Activated CD4-positive, alpha-beta T cell treated with anti-CD3 and anti-CD28 coated beads for 1 hour (primary cell): ENCODE measurements around the gene XPR1.
"Not testable (repeated sequence)": the region's sequence is repeated elsewhere in the genome, so short reads cannot be mapped to it uniquely, and the experiment has no call there.

Experiments
- DNase-seq: peaks from one replicate; pipeline ENCODE4 v3.0.0-alpha.2; 2020

The XPR1 gene

GRCh38 chr1:180644526-180645192 is 12.8 kb downstream of the XPR1 start:
- DNase-seq: no peak

- DNase-seq: not testable (repeated sequence)
These were observed 13.4 kb downstream of the XPR1 start for GRCh38 chr1:180645261-180645660.

GRCh38 chr1:180646093-180646492 is 14.3 kb downstream of the XPR1 start:
- DNase-seq: no peak

- DNase-seq: no peak
These were observed 14.7 kb downstream of the XPR1 start for GRCh38 chr1:180646547-180646946.

GRCh38 chr1:180652792-180653191 is 21.0 kb downstream of the XPR1 start:
- no peak for DNase-seq

GRCh38 chr1:180662709-180663108 is 30.9 kb downstream of the XPR1 start:
- no peak for DNase-seq

- DNase-seq: no peak
These were observed 38.9 kb downstream of the XPR1 start for GRCh38 chr1:180670681-180671080.

GRCh38 chr1:180672105-180672504 is 40.3 kb downstream of the XPR1 start:
- no peak for DNase-seq

GRCh38 chr1:180672505-180672904 is 40.7 kb downstream of the XPR1 start:
- DNase-seq: no peak

- no peak for DNase-seq
These were observed 43.0 kb downstream of the XPR1 start for GRCh38 chr1:180674603-180675530.

- no peak for DNase-seq
These were observed 43.8 kb downstream of the XPR1 start for GRCh38 chr1:180675586-180675985.

GRCh38 chr1:180680558-180681144 is 48.8 kb downstream of the XPR1 start:
- no peak for DNase-seq

- DNase-seq: not testable (repeated sequence)
These were observed 51.3 kb downstream of the XPR1 start for GRCh38 chr1:180683117-180683516.

GRCh38 chr1:180691322-180691913 is 59.6 kb downstream of the XPR1 start:
- DNase-seq: no peak

- DNase-seq: no peak
These were observed 61.9 kb downstream of the XPR1 start for GRCh38 chr1:180693564-180694244.

GRCh38 chr1:180695282-180695681 is 63.5 kb downstream of the XPR1 start:
- DNase-seq: no peak

GRCh38 chr1:180696361-180696760 is 64.5 kb downstream of the XPR1 start:
- no peak for DNase-seq

- no peak for DNase-seq
These were observed 66.8 kb downstream of the XPR1 start for GRCh38 chr1:180698580-180698979.

- DNase-seq: not testable (repeated sequence)
These were observed 70.6 kb downstream of the XPR1 start for GRCh38 chr1:180702376-180702775.

GRCh38 chr1:180710746-180711145 is 78.9 kb downstream of the XPR1 start:
- DNase-seq: not testable (repeated sequence)

GRCh38 chr1:180711260-180711659 is 79.4 kb downstream of the XPR1 start:
- not testable (repeated sequence) for DNase-seq

- DNase-seq: no peak
These were observed 88.9 kb downstream of the XPR1 start for GRCh38 chr1:180720753-180721152.

GRCh38 chr1:180722586-180722985 is 90.8 kb downstream of the XPR1 start:
- no peak for DNase-seq
